Activated CD8-positive, alpha-beta memory T cell treated with anti-CD3 and anti-CD28 coated beads for 24 hours (primary cell): ENCODE results near the gene ADPRM.
"Not testable (repeated sequence)": the region's sequence is repeated elsewhere in the genome, so short reads cannot be mapped to it uniquely, and the experiment has no call there.

Experiments
- DNase-seq: peaks from one replicate; pipeline ENCODE4 v3.0.0-alpha.2; 2020

ADPRM gene

GRCh38 chr17:10697092-10698081, at the start of gene ADPRM, which contains the start of gene SCO1:
ADPRM (plus strand) TSS chr17:10697594; CDS start chr17:10704927, 7,333 bp downstream.
SCO1 (minus strand) TSS chr17:10697533; CDS start chr17:10697507, 26 bp downstream.
- DNase-seq = peak; percentile 94

- no peak for DNase-seq
Observed at GRCh38 chr17:10648381-10648780, 49.0 kb upstream of the ADPRM start.

GRCh38 chr17:10648956-10649355, 48.4 kb upstream of the ADPRM start:
- DNase-seq = no peak

GRCh38 chr17:10649602-10650001, 47.8 kb upstream of the ADPRM start:
- no peak for DNase-seq

- DNase-seq = no peak
Observed at GRCh38 chr17:10651927-10652326, 45.5 kb upstream of the ADPRM start.

GRCh38 chr17:10652984-10653659, 44.3 kb upstream of the ADPRM start:
- no peak for DNase-seq

- DNase-seq = no peak
Observed at GRCh38 chr17:10653987-10654386, 43.4 kb upstream of the ADPRM start.

- DNase-seq = no peak
Observed at GRCh38 chr17:10657148-10657547, 40.2 kb upstream of the ADPRM start, which contains the start of gene MYH3. MYH3 (minus strand) TSS chr17:10657309; CDS start chr17:10655064, 2,245 bp downstream.

GRCh38 chr17:10657879-10658278, 39.5 kb upstream of the ADPRM start:
- DNase-seq = no peak

- DNase-seq = no peak
Observed at GRCh38 chr17:10661437-10661836, 36.0 kb upstream of the ADPRM start.

GRCh38 chr17:10663231-10663630, 34.2 kb upstream of the ADPRM start:
- no peak for DNase-seq

- no peak for DNase-seq
Observed at GRCh38 chr17:10664571-10664970, 32.8 kb upstream of the ADPRM start.

GRCh38 chr17:10666906-10667305, 30.5 kb upstream of the ADPRM start:
- DNase-seq = no peak

- no peak for DNase-seq
Observed at GRCh38 chr17:10668775-10669174, 28.6 kb upstream of the ADPRM start.

- no peak for DNase-seq
Observed at GRCh38 chr17:10673312-10673711, 24.1 kb upstream of the ADPRM start.

GRCh38 chr17:10674704-10675103, 22.7 kb upstream of the ADPRM start:
- DNase-seq = no peak

GRCh38 chr17:10681866-10682446, 15.4 kb upstream of the ADPRM start:
- DNase-seq = no peak

GRCh38 chr17:10683853-10684252, 13.5 kb upstream of the ADPRM start:
- no peak for DNase-seq

GRCh38 chr17:10687499-10687898, 9.9 kb upstream of the ADPRM start:
- no peak for DNase-seq

GRCh38 chr17:10695875-10696407, 1.5 kb upstream of the ADPRM start:
- not testable (repeated sequence) for DNase-seq

- DNase-seq = no peak
Observed at GRCh38 chr17:10698096-10698818, 863 bp downstream of the ADPRM start.

- no peak for DNase-seq
Observed at GRCh38 chr17:10699856-10700255, 2.5 kb downstream of the ADPRM start.
